GM19240 (cell line): ENCODE measurements around the gene KPNA2.
"Not testable (repeated sequence)": the region's sequence is repeated elsewhere in the genome, so short reads cannot be mapped to it uniquely, and the experiment has no call there.

Experiments
- DNase-seq: peaks from one replicate; pipeline ENCODE4 v3.0.0; 2011; ENCODE audit warnings: low spot score; ENCODE audit not compliant: insufficient read length

Gene KPNA2

GRCh38 chr17:68054296-68054900 lies 18.9 kb downstream of the KPNA2 start:
- DNase-seq, result no peak

DNA sequence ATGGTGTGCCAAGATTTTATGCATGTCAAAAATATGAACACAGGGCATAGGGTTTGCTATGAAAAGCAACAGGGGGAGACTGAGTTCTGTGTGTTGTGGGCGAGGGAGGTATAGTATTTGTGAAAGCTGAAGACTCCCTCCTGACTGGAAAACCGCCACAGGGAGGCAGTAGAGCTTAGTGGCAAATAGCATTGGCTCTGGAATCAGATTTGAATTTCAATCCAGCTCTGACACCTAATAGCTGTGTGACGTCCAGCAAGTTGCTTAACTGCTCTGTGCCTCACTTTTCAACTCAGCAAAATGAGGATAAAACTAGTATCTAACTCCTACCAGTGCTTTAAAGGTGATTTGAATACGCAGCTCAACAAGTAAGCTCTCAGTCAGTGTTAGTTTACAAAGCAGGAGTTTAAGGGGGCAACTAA lies 22.0 kb downstream of the KPNA2 start:
- DNase-seq, result no peak

DNA sequence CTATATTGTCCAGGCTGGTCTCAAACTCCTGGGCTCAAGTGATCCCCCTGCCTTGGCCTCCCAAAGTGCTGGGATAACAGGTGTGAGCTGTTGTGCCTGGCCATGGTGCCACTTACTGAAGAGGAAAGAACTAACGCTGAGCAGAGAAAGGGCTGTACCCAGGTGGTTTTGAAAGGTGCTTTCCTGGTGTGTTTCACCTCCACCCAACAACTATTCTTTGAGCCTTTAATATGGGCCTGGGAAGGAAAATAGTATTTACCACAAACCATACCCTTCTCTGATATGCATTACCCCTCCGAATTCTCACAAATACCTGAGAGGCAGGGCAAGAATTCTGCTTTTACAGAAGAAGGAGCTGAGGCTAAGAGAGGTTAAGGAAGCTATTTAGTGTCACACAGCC lies 24.8 kb downstream of the KPNA2 start:
- no peak for DNase-seq

DNA sequence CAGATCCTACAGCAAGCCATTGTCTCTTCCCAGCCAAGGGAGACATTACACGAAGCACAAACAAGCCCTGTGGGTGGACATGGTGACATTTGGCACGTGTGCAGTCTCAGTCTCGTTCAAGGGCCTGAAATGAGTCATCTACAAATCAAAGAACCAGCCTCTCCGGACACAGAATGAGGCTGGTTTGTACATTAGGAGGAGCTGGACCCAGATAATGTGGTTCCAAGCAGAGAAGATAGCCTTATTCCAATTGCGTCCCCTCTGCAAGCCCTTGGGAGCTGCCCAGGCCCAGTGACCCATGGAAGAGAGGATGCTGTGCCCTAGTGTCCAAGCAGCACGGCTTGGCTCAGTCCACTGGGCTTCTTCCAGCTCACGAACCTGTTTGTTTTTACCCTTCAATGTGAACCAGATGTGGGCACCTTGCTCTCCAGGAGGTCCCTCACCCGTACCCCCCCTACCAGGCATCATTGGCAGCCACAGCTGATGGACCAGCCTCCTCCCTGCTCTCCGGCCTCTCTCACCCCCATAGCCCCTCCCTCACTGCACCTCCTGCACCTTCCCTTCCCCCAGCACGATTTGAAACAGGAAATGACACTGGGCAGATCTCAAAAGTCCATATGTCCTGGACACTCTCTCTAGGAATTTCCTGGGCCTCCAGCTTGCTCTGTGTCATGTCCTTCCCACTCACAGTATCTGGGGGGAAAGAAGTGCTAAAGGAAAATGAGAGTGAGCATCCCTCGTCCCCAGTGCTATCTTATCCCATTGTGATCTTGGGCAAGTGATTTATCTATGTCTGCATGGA lies 26.2 kb downstream of the KPNA2 start:
- no peak for DNase-seq

DNA sequence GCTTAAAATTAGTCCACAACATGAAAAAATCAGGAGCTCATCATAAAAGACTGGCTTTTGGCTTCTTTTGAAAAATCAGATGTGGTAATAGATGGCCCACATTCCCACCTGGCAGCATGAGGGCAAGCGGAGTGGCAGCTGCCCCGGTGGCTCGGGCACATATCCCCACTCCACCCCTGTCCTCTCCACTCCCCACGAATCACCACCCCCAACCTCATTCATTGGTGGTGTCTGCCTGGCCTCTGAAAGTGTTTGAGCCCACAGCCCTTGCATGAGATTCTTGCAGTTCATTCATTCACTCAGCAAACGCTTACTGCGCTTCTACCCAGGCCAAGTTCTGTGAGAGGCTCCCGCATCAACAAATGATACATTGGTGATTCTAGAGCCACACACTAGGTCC lies 29.8 kb downstream of the KPNA2 start:
- DNase-seq, result not testable (repeated sequence)

DNA sequence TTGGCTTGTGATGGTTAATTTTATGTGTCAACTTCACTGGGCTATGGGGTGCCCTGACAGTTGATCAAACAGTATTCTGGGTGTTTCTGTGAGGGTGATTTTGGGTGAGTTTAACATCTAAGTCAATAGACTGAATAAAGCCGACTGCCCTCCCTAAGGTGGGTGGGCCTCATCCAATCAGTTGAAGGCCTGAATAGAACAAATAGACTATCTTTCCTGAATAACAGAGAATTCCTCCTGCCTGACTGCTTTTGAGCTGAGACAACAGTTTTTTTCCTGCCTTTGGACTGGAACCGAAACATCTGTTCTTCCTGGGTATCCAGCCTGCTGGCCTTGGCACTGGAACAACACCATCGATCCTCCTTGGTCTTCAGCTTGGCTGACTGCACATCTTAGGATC lies 33.0 kb downstream of the KPNA2 start:
- DNase-seq, result not testable (repeated sequence)

- not testable (repeated sequence) for DNase-seq
Observed at GRCh38 chr17:68070582-68071444, 35.3 kb downstream of the KPNA2 start.

- DNase-seq, result no peak
Observed at GRCh38 chr17:68074279-68074678, 38.7 kb downstream of the KPNA2 start.

- DNase-seq, result not testable (repeated sequence)
Observed at GRCh38 chr17:68075953-68076607, 40.5 kb downstream of the KPNA2 start.

GRCh38 chr17:68077498-68077897 lies 42.0 kb downstream of the KPNA2 start:
- DNase-seq, result not testable (repeated sequence)

- DNase-seq, result no peak
Observed at GRCh38 chr17:68080411-68081150, 45.0 kb downstream of the KPNA2 start.

GRCh38 chr17:68081305-68082265 lies 46.0 kb downstream of the KPNA2 start:
- not testable (repeated sequence) for DNase-seq

DNA sequence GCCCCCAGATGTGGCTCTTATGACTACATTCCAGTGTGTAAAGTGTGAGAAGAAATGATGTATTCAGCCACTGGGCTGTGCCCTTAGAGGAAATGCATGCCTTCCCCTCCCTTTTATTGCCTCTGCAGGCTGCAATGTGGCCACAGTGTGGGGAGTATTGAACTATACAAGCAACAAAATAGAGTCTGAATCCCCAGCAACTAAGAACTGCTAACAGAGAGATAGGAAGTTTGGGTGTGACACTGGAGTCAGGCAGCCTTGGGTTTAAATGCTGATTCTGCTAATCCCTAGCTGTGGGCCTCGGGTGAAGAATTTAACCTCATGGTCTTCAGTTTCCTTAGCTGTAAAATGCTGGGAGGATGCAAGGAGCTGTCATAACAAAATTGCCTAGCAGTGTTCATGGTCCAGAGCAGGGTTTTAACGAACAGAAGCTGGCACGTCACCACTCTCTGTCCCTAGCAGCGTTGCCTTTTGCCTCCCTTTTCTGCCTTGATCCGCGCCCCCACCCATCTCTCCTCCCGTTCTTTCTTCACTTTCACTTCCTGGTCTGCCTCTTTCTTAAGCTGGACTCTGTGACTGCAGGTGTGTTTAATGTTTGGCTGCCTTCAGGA lies 50.3 kb downstream of the KPNA2 start:
- DNase-seq, result no peak

DNA sequence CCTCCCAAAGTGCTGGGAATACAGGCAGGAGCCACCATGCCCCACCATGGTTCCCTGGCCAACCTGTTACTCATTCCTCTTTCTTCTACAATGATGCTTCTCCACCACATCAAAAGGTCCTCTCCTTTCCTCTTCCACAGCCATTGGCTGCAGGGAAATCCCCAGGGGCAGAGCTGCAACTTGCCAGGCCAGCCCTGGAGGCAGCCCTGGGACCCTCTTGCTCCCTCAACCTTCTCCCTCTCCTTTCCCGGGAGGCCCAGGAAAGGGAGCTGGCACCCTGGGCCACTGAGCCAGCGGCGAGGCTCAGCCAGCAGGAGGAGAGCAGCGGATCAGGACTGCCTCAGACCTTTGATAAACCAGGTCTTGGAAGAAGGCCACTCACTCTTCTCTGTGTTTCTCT lies 51.1 kb downstream of the KPNA2 start:
- not testable (repeated sequence) for DNase-seq

DNA sequence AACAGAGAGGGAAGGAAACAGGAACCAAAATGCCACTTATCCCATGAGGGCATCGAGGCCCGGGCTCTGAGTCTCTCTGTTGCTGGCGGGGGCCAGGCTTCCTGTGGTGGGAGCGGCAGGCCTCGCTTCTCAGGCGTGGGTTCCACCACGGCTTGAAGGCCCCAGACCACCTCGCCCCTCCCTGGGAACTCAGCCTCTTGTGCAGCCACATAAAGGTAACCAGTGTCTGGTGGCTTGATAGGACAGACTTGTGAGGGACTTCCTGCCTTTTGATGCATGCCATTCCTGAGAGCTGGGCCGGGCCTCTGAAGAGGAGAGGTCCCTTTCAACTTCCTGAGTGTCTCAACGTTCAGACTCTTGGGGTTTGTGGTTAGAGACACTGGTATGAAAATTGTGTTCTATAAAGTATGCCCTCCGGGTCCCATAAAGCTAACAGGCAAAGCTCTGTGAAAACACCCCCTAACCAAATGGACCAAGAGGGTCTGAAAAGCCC lies 51.6 kb downstream of the KPNA2 start:
- DNase-seq, result not testable (repeated sequence)

DNA sequence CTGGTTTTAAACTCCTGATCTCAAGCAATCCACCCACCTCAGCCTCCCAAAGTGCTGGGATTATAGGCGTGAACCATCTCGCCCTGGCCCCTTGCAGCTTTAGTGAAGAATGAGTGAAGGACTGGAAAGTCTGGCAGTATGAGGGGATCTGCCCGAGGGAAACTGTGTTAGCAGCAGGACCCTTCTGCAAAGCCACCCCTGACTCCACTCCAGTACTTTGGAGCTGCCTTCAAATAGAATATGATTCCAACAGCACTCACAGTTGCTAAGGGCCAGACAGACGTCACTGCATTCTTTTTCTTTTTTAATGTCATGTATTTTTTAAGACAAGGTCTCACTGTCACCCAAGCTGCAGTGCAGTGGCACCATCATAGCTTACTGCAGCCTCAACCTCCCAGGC lies 52.3 kb downstream of the KPNA2 start:
- no peak for DNase-seq

GRCh38 chr17:68089881-68090280 lies 54.3 kb downstream of the KPNA2 start:
- no peak for DNase-seq

- DNase-seq, result no peak
Observed at GRCh38 chr17:68094481-68095078, 59.0 kb downstream of the KPNA2 start.
